Peyer's patch (tissue), 4 donors: Measurements from ENCODE around the gene CDKN2AIPNL.

ENCODE experiments used
- POLR2A ChIP-seq, 2 donors: fragments of 450-650 bp; IDR thresholded peaks; one replicate each; pipeline ENCODE4 v1.5.1; 2017; ENCODE audit warnings: antibody characterized with exemption in 2 of 2, mild to moderate bottlenecking in 2 of 2, moderate library complexity in 2 of 2
- TF ChIP-seq, protein P1 (sequence below), 6 experiments: fragments of 450-650 bp in 4 of 6; fragments of 200-600 bp in 2 of 6; sonication (generic) in 1 of 6; IDR thresholded peaks; one replicate each; pipeline ENCODE4 v1.5.1; 2017 to 2019; ENCODE audit warnings: antibody characterized with exemption in 6 of 6, mild to moderate bottlenecking in 3 of 6, moderate library complexity in 1 of 6

DNA sequence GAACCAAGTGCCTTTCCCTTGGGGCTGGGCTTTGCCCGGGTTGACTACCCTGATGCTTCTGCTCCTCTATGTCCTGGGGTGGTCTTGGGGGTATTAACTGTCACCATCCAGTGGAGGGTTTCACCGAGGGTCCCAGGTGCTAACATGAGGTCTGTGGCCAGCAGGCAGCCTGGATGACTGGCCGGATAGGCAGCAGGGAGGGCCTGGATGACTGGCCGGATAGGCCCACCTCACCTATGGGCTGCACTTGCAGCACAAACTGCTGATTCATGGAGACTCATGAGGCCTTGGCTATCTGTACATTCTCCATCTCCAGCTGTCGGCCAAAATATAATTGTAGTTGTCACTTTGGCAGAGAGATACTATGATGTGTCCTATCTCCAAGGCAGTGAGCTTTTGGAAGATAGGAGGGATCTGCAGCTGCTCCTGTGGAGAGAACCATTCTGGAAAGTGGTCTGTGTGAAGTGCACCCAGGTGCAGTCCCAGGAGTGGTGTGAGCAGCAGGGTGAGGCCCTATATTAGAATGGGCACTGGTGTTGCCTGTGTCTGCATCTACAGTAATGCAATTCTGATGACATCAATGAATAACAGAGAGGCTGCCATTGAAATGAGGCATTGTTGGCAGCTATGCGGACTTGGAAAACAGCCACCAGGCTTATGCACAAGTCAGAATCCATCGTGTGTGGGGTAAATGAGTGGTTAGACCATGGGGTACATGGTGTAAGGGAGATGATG lies 26.3 kb upstream of the CDKN2AIPNL start:
- TF ChIP-seq, protein P1, sequence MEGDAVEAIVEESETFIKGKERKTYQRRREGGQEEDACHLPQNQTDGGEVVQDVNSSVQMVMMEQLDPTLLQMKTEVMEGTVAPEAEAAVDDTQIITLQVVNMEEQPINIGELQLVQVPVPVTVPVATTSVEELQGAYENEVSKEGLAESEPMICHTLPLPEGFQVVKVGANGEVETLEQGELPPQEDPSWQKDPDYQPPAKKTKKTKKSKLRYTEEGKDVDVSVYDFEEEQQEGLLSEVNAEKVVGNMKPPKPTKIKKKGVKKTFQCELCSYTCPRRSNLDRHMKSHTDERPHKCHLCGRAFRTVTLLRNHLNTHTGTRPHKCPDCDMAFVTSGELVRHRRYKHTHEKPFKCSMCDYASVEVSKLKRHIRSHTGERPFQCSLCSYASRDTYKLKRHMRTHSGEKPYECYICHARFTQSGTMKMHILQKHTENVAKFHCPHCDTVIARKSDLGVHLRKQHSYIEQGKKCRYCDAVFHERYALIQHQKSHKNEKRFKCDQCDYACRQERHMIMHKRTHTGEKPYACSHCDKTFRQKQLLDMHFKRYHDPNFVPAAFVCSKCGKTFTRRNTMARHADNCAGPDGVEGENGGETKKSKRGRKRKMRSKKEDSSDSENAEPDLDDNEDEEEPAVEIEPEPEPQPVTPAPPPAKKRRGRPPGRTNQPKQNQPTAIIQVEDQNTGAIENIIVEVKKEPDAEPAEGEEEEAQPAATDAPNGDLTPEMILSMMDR (IDR thresholded peaks at IDR 0.05), result no peak
- no peak for TF ChIP-seq POLR2A (IDR thresholded peaks at IDR 0.05)
